IMR-90 (cell line): ENCODE data around the gene WIPI1. TPM values are rescaled to one million over a fixed set of nuclear protein-coding genes. Genes with fewer than 3 reads are reported as not detected.

Experiments used
- ATAC-seq: fragments of 200-7000 bp; cut with Tn5 transposase; 2 replicates; pipeline ENCODE4 v1.9.1; 2020; ENCODE audit warnings: low read depth, mild to moderate bottlenecking, moderate library complexity
- BruUV-seq: library from RNA; stranded (reverse); fragments of 400-500 nt; replicated peaks from 2 replicates; lab custom pipeline; 2021; lab: Mats Ljungman, UMichigan
- CTCF ChIA-PET: fragments of 300-600 bp; formaldehyde crosslinking; extraction: SDS; loops from one replicate; lab custom pipeline; 2021; ENCODE audit warnings: antibody characterized with exemption; lab: Yijun Ruan, JAX
- POLR2A ChIA-PET: fragments of 300-600 bp; sonication (Branson Sonifier 250); formaldehyde crosslinking; loops from one replicate; lab custom pipeline; 2022; ENCODE audit warnings: antibody characterized with exemption; ENCODE audit not compliant: unreplicated experiment; lab: Charles Lee
- DNase-seq: peaks from one replicate; pipeline ENCODE4 v3.0.0; 2013
- H2AFZ ChIP-seq: replicated peaks from 2 replicates; pipeline ENCODE3; 2013; ENCODE audit warnings: low read length, mild to moderate bottlenecking; ENCODE audit not compliant: poor library complexity
- H2AK5ac ChIP-seq: 2 replicates; pipeline ENCODE4 v1.6.1; 2013; ENCODE audit warnings: low read depth, low read length, inconsistent platforms
- H2AK9ac ChIP-seq: replicated peaks from 2 replicates; pipeline ENCODE3; 2013; ENCODE audit warnings: mild to moderate bottlenecking, low read depth, low read length, moderate library complexity; ENCODE audit not compliant: poor library complexity
- H2BK120ac ChIP-seq: 2 replicates; pipeline ENCODE4 v1.6.1; 2013; ENCODE audit warnings: low read depth, low read length, inconsistent platforms
- H2BK15ac ChIP-seq: 3 replicates; pipeline ENCODE4 v1.6.1; 2013; ENCODE audit warnings: low read depth, low read length, inconsistent platforms
- H2BK20ac ChIP-seq: 2 replicates; pipeline ENCODE4 v1.6.1; 2013; ENCODE audit warnings: low read depth, mild to moderate bottlenecking, inconsistent platforms, low read length, moderate library complexity
- H2BK5ac ChIP-seq: 2 replicates; pipeline ENCODE4 v1.6.1; 2013; ENCODE audit warnings: mild to moderate bottlenecking, low read depth, low read length, inconsistent platforms; ENCODE audit not compliant: poor library complexity, severe bottlenecking
- H3K14ac ChIP-seq: replicated peaks from 2 replicates; pipeline ENCODE4 v1.6.1; 2013; ENCODE audit warnings: low read depth, low read length, inconsistent platforms
- H3K18ac ChIP-seq: 2 replicates; pipeline ENCODE4 v1.6.1; 2013; ENCODE audit warnings: low read depth, low read length, control low read depth
- H3K23ac ChIP-seq: 2 replicates; pipeline ENCODE4 v1.6.1; 2013; ENCODE audit warnings: low read depth, low read length, inconsistent platforms
- H3K27ac ChIP-seq: 2 replicates; pipeline ENCODE4 v1.5.1; 2013; ENCODE audit warnings: mild to moderate bottlenecking, control low read depth, low read length; ENCODE audit not compliant: insufficient read depth
- H3K27me3 ChIP-seq: 2 replicates; pipeline ENCODE4 v1.6.1; 2013; ENCODE audit warnings: low read length; ENCODE audit not compliant: control insufficient read depth, insufficient read depth
- H3K36me3 ChIP-seq: 2 replicates; pipeline ENCODE4 v1.6.1; 2013; ENCODE audit warnings: low read length, mixed read lengths; ENCODE audit not compliant: control insufficient read depth, insufficient read depth
- H3K4ac ChIP-seq: 2 replicates; pipeline ENCODE4 v1.6.1; 2013; ENCODE audit warnings: low read depth, low read length, inconsistent platforms
- H3K4me1 ChIP-seq: 2 replicates; pipeline ENCODE4 v1.6.1; 2013; ENCODE audit warnings: low read length, mixed read lengths; ENCODE audit not compliant: control insufficient read depth, insufficient read depth
- H3K4me2 ChIP-seq: 2 replicates; pipeline ENCODE4 v1.6.1; 2013; ENCODE audit warnings: low read depth, mild to moderate bottlenecking, control low read depth, low read length, moderate library complexity
- H3K4me3 ChIP-seq: 2 replicates; pipeline ENCODE4 v1.5.1; 2013; ENCODE audit warnings: low read depth, mild to moderate bottlenecking, control low read depth, low read length, moderate library complexity; ENCODE audit not compliant: insufficient read depth
- H3K56ac ChIP-seq: 2 replicates; pipeline ENCODE4 v1.6.1; 2013; ENCODE audit warnings: low read length, inconsistent platforms; ENCODE audit not compliant: insufficient read depth; ENCODE audit errors: extremely low read depth
- H3K79me1 ChIP-seq, 2 experiments: 2 replicates each; pipeline ENCODE4 v1.6.1; 2013; ENCODE audit warnings: low read length in 2 of 2, inconsistent platforms in 1 of 2, low read depth in 1 of 2
- H3K9ac ChIP-seq: 2 replicates; pipeline ENCODE4 v1.6.1; 2013; ENCODE audit warnings: low read depth, low read length, control low read depth
- H3K9me1 ChIP-seq: 2 replicates; pipeline ENCODE4 v1.6.1; 2013; ENCODE audit warnings: low read length, inconsistent platforms; ENCODE audit not compliant: insufficient read depth
- H3K9me3 ChIP-seq: 2 replicates; pipeline ENCODE4 v1.6.1; 2013; ENCODE audit warnings: low read length; ENCODE audit not compliant: control insufficient read depth, insufficient read depth
- H4K20me1 ChIP-seq: 2 replicates; pipeline ENCODE4 v1.6.1; 2013; ENCODE audit warnings: low read length, inconsistent platforms; ENCODE audit not compliant: insufficient read depth
- H4K5ac ChIP-seq: 2 replicates; pipeline ENCODE4 v1.6.1; 2013; ENCODE audit warnings: mild to moderate bottlenecking, low read depth, low read length, control low read depth
- H4K8ac ChIP-seq, 2 experiments: 2 replicates each; pipeline ENCODE4 v1.6.1; 2013; ENCODE audit warnings: low read depth in 2 of 2, low read length in 2 of 2, control low read depth in 1 of 2, inconsistent platforms in 1 of 2
- H4K91ac ChIP-seq: 2 replicates; pipeline ENCODE4 v1.6.1; 2013; ENCODE audit warnings: low read depth, low read length, inconsistent platforms; ENCODE audit not compliant: insufficient read depth
- CHD1 ChIP-seq: IDR thresholded peaks from 2 replicates; pipeline ENCODE4 v1.6.1; 2012; ENCODE audit warnings: low read depth, low read length, improper control_type of control experiment
- FOS ChIP-seq: fragments of 150-350 bp; IDR thresholded peaks from 2 replicates; pipeline ENCODE4 v1.6.1; 2016; ENCODE audit warnings: low read depth, low read length
- RFX5 ChIP-seq: IDR thresholded peaks from 2 replicates; pipeline ENCODE4 v1.8.0; 2012; ENCODE audit warnings: low read depth, mild to moderate bottlenecking, low read length, moderate library complexity
- SMC3 ChIP-seq: fragments of 150-350 bp; IDR thresholded peaks from 2 replicates; pipeline ENCODE4 v1.6.1; 2016; ENCODE audit warnings: low read depth, mild to moderate bottlenecking, antibody characterized with exemption, low read length, moderate library complexity
- USF2 ChIP-seq: fragments of 150-350 bp; IDR thresholded peaks from 2 replicates; pipeline ENCODE4 v1.6.1; 2017; ENCODE audit warnings: mild to moderate bottlenecking, antibody characterized with exemption, low read length, low read depth
- WGBS, 2 experiments: methylation state at CpG; one replicate each; pipeline versions ENCODE4 v1.1.5 to v1.1.7; 2013; ENCODE audit warnings: missing lambda C conversion rate in 2 of 2; ENCODE audit not compliant: insufficient read length in 1 of 2; ENCODE audit errors: extremely low coverage in 2 of 2; 5-methylcytosine and 5-hydroxymethylcytosine counted together
- dilution Hi-C: fragments of 300-500 bp; cut with HindIII; formaldehyde crosslinking; loops from one replicate; pipeline ENCODE4 v1.14.3; 2018; ENCODE audit warnings: low sequenced_read_pairs; ENCODE audit not compliant: unreplicated experiment
- in situ Hi-C: fragments of 300-500 bp; cut with MboI; formaldehyde crosslinking; loops from 3 replicates; pipeline ENCODE4 v1.14.3; 2019; ENCODE audit warnings: low sequenced_read_pairs, inconsistent platforms, mixed read lengths
- intact Hi-C: fragments of 100-400 bp; cut with micrococcal nuclease; formaldehyde crosslinking; loops from 2 replicates; pipeline ENCODE4 v1.10.0; 2022
- polyA plus RNA-seq, 3 experiments: library from polyadenylated mRNA; depleted of rRNA; stranded (reverse); fragments of >200 nt; gene quantifications; 2 replicates each; pipeline ENCODE4 v1.2.3, GENCODE V29; 2012; ENCODE audit warnings: low replicate concordance in 1 of 3
- total RNA-seq: library from RNA; depleted of rRNA; stranded (reverse); fragments of >200 nt; gene quantifications from 2 replicates; pipeline ENCODE4 v1.2.3, GENCODE V29; 2012

Gene WIPI1
- total and polyA plus RNA-seq, 2 of the 4 experiments (the other 2 are of a cell fraction) = 78.6 to 129 TPM

- in situ Hi-C loops (loop anchor here (25.0 kb wide), 1 partner anchor 497 kb away; no protein-coding TSS in a partner anchor), dilution Hi-C loops (no loop called here), intact Hi-C loops (loop anchor here (5.0 kb wide), 1 partner anchor 77 kb away; no protein-coding TSS in a partner anchor)
- POLR2A ChIA-PET = no interaction called here
- no peak overlapping the region for H3K23ac ChIP-seq
- CTCF ChIA-PET = interaction anchor here (0.9 to 2.5 kb wide), 2 partner anchors 16 to 60 kb away, joined by 3 to 15 read pairs; no protein-coding TSS in a partner anchor
- H3K27me3 ChIP-seq = peaks cover 2% of the 10 kb centered on the region; the same call in 1 of the 2 replicates
- peaks cover 2% of the 10 kb centered on the region; the same call in 1 of the 2 replicates for H3K4me1 ChIP-seq
- no peaks in the 10 kb centered on the region for H3K9me1 ChIP-seq
- DNase-seq (no peak), ATAC-seq (no peak)
- no peak overlapping the region for H3K4ac ChIP-seq
- no peak overlapping the region for H2BK5ac ChIP-seq
- H3K79me1 ChIP-seq = peaks cover 4 to 25% of the 10 kb centered on the region in 2 experiments; a peak in 2 of 4 replicates
- H2AK5ac ChIP-seq = no peak overlapping the region
- no peaks in the 10 kb centered on the region for H3K9me3 ChIP-seq
- no peaks in the 10 kb centered on the region for H3K36me3 ChIP-seq
- no peak overlapping the region for H3K27ac ChIP-seq
- H3K56ac ChIP-seq = no peak overlapping the region
- BruUV-seq = no TSS peak
- H2AFZ ChIP-seq = no peak overlapping the region
- H2BK20ac ChIP-seq = no peak overlapping the region
- no peak overlapping the region for H3K14ac ChIP-seq
- H3K9ac ChIP-seq = no peak overlapping the region
- 17% methylated on average over 1 of the region's 1 CpG; no CpG with 5 or more reads in 1 of the 2 experiments for WGBS, 2 experiments
- H3K4me2 ChIP-seq = no peak overlapping the region
- no peak overlapping the region for H2BK15ac ChIP-seq
- no peak for TF ChIP-seq FOS
- TF ChIP-seq RFX5 = no peak
- no peak for TF ChIP-seq CHD1
- TF ChIP-seq USF2 = no peak
- TF ChIP-seq SMC3 = no peak
- H3K4me3 ChIP-seq = no peak overlapping the region
- H3K18ac ChIP-seq = no peak overlapping the region
- H4K8ac ChIP-seq = no peak overlapping the region
- H2AK9ac ChIP-seq = no peak overlapping the region
- no peak overlapping the region for H4K5ac ChIP-seq
- H4K20me1 ChIP-seq = peaks cover 20% of the 10 kb centered on the region; the same call in 1 of the 2 replicates
- no peak overlapping the region for H2BK120ac ChIP-seq
- H4K91ac ChIP-seq = no peak overlapping the region
These were observed 1.8 kb upstream of the WIPI1 start for GRCh38 chr17:68459037-68459639.
